Thyroid gland (tissue), 4 donors: ENCODE measurements around the gene GRM4. TPM values are rescaled to one million over a fixed set of nuclear protein-coding genes. Genes with fewer than 3 reads are reported as not detected.

ENCODE experiments used
- DNase-seq, 2 donors: peaks; one replicate each; pipeline ENCODE4 v3.0.0-alpha.2; 2019
- H3K27ac ChIP-seq, 3 donors: fragments of 200-600 bp; sonication (generic); 1 replicate in 2 of 3; 2 replicates in 1 of 3; pipeline ENCODE4 v1.5.1; 2016 to 2019; ENCODE audit warnings: mild to moderate bottlenecking in 1 of 3, moderate library complexity in 1 of 3
- H3K27me3 ChIP-seq: fragments of 200-600 bp; sonication (generic); one replicate; pipeline ENCODE4 v1.5.1; 2019
- H3K36me3 ChIP-seq, 2 donors: fragments of 200-600 bp; sonication (generic); one replicate each; pipeline ENCODE4 v1.5.1; 2016 to 2019
- H3K4me1 ChIP-seq, 2 donors: fragments of 200-600 bp; sonication (generic); one replicate each; pipeline ENCODE4 v1.5.1; 2017 to 2019
- H3K4me3 ChIP-seq, 3 donors: fragments of 200-600 bp; sonication (generic); replicated peaks in 1 of 3; 1 replicate in 2 of 3; 2 replicates in 1 of 3; pipeline ENCODE4 v1.5.1; 2016; ENCODE audit warnings: mild to moderate bottlenecking in 1 of 3
- H3K9me3 ChIP-seq: fragments of 200-600 bp; sonication (generic); one replicate; pipeline ENCODE4 v1.5.1; 2017
- POLR2A ChIP-seq, 2 donors: fragments of 450-650 bp; IDR thresholded peaks; one replicate each; pipeline ENCODE4 v1.6.1; 2017; ENCODE audit warnings: antibody characterized with exemption in 2 of 2, mild to moderate bottlenecking in 2 of 2, moderate library complexity in 1 of 2
- WGBS, 2 donors: methylation state at CpG; one replicate each; pipeline ENCODE4 v1.1.5; 2017; 5-methylcytosine and 5-hydroxymethylcytosine counted together
- intact Hi-C: fragments of 100-400 bp; cut with DNase I; formaldehyde crosslinking; loops from one replicate; pipeline ENCODE4 v1.15.1; 2023
- total RNA-seq, 4 donors: library from RNA; depleted of rRNA; stranded (reverse); fragments of >200 nt; gene quantifications; one replicate each; pipeline ENCODE4 v1.2.3, GENCODE V29; 2016
- TF ChIP-seq, protein P1 (sequence below), 6 experiments: fragments of 200-600 bp in 3 of 6; fragments of 450-650 bp in 3 of 6; sonication (generic) in 3 of 6; IDR thresholded peaks; one replicate each; pipeline ENCODE4 v1.5.1; 2016 to 2019; ENCODE audit warnings: antibody characterized with exemption in 6 of 6, mild to moderate bottlenecking in 2 of 6, inconsistent platforms in 1 of 6, moderate library complexity in 1 of 6

The GRM4 gene
- total RNA-seq, 4 donors from 2014 or later = under 0.01 TPM; not detected in 3

DNA sequence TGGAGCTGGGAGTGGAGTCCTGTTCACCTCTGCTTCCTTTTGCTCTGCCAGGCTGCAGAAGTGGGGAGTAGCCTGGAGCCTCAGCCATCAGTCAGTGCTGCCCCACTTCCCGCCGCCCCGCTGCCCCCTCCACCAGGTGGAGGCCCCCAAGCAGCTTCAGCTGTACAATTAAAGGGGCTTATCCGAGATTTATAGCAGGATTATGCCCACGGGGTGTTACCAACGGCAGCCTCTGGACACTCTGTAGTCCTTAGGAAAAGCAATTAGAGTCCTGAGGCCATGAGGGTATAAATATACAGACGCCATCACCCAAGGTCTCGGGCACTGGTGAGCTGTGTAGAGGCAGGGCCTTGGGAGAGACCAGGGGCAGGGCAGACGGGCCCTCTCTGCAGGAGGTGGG lies 55.4 kb downstream of the GRM4 start:
- H3K4me1 ChIP-seq = peaks cover 13 to 26% of the 10 kb centered on the region in 2 donors
- H3K9me3 ChIP-seq = no peaks in the 10 kb centered on the region
- no peaks in the 10 kb centered on the region for H3K27me3 ChIP-seq
- DNase-seq = no peak
- H3K27ac ChIP-seq = no peak overlapping the region
- 87 to 89% methylated on average over 7 to 9 of the region's 9 CpGs for WGBS, 2 donors
- TF ChIP-seq, protein P1, sequence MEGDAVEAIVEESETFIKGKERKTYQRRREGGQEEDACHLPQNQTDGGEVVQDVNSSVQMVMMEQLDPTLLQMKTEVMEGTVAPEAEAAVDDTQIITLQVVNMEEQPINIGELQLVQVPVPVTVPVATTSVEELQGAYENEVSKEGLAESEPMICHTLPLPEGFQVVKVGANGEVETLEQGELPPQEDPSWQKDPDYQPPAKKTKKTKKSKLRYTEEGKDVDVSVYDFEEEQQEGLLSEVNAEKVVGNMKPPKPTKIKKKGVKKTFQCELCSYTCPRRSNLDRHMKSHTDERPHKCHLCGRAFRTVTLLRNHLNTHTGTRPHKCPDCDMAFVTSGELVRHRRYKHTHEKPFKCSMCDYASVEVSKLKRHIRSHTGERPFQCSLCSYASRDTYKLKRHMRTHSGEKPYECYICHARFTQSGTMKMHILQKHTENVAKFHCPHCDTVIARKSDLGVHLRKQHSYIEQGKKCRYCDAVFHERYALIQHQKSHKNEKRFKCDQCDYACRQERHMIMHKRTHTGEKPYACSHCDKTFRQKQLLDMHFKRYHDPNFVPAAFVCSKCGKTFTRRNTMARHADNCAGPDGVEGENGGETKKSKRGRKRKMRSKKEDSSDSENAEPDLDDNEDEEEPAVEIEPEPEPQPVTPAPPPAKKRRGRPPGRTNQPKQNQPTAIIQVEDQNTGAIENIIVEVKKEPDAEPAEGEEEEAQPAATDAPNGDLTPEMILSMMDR (IDR thresholded peaks at IDR 0.05) = no peak
- TF ChIP-seq POLR2A (IDR thresholded peaks at IDR 0.05) = no peak
- H3K4me3 ChIP-seq = no peak overlapping the region
- intact Hi-C loops = no loop called here
- no peaks in the 10 kb centered on the region for H3K36me3 ChIP-seq

DNA sequence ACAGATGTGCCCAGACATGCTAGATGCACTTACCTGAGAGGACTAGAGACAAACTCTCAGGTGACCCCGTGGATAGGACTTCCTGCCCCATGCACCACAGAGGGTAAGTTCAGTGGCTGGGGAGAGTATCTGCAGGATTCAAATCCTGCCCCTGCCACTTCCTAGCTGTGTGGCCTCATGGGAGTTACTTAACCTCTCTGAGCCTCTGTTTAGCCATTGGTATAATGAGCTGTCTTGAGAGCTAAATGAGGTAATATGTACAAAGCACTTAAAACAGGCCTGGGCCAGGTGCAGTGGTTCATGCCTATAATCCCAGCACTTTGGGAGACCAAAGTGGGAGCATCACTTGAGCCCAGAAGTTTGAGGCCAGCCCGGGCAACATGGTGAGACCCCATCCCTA lies 59.3 kb downstream of the GRM4 start:
- Histone ChIP-seq H3K27ac (no peak overlapping the region), H3K9me3 (no peaks in the 10 kb centered on the region), H3K27me3 (no peaks in the 10 kb centered on the region), H3K4me1 (no peaks in the 10 kb centered on the region), H3K36me3 (no peaks in the 10 kb centered on the region), H3K4me3 (no peak overlapping the region)
- TF ChIP-seq POLR2A (IDR thresholded peaks at IDR 0.05) = no peak
- TF ChIP-seq, protein P1 (IDR thresholded peaks at IDR 0.05) = no peak
- 86 to 100% methylated on average over 2 of the region's 2 CpGs for WGBS, 2 donors
- no peak for DNase-seq
- intact Hi-C loops = no loop called here

DNA sequence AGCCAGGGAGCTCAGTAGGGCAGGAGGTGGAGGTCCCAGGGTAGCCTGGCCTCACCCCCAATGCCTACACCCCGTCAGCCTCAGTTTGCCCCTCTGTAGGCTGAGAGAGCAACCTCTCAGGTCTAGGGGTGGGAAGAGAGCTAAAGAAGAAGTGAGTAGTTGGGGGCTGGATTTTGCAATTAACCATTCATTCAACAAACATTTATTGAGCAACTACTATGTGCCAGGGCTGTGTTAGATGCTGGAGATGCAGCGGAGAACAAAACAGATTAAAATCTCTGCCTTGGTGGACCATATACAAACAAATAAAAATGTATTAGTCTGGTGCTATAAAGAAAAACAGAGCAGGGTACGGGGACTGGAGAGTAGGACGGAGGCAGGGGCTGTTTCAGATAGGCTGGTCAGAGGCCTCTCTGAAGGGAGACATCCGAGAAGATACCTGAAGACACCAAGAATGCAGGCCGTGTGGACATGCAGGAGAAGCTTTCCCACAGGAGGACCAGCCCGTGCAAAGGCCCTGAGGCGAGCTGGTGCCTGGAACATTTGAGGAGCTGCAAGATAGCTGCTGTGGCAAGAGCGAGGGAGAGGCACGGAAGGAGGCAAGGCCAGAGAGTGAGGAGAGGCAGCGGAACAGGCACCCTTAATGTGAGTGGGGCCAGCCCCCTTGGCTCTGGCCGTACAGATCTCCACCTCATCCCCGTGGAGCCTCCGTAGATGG lies 60.3 kb downstream of the GRM4 start:
- Histone ChIP-seq H3K27me3 (no peaks in the 10 kb centered on the region), H3K4me1 (no peaks in the 10 kb centered on the region), H3K9me3 (no peaks in the 10 kb centered on the region), H3K4me3 (no peak overlapping the region), H3K36me3 (no peaks in the 10 kb centered on the region), H3K27ac (no peak overlapping the region)
- no peak for TF ChIP-seq POLR2A (IDR thresholded peaks at IDR 0.05)
- TF ChIP-seq, protein P1 (IDR thresholded peaks at IDR 0.05) = no peak
- DNase-seq = no peak
- WGBS, 2 donors = 90 to 93% methylated on average over 12 of the region's 14 CpGs
- intact Hi-C loops = no loop called here

DNA sequence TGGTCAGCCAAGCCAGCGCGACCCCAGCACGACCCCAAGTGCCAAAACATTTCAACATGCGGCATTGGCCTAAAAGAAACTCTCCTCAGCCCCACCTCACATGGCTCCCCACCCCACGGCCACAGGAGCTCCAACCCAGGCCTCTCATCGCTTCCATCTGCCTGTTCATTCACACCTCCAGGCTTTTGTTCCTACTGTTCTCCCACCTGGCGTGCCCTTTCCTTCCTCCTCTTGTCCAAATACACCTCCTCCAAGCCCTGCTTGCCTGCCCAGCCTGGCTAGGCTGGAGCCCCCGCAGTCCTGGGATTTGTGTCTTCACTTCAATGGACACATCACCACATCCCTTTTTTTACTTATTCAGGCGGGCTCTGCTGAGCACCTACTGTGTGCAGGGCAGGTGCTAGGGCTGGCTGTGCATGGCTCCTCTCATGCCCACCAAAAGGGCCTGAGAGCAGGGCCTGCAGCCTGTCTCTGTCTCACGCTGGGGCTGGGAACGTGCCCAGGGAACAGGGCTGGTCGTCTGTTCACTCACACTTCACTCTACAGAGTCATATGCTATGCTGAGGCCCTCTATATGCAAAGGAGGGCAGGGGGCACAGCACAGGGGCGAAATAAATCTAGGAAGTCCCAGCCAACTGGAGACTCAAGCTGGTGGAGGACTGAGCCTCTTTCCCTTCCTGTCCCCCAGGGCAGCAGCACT lies 61.1 kb downstream of the GRM4 start:
- Histone ChIP-seq H3K27me3 (no peaks in the 10 kb centered on the region), H3K4me3 (no peak overlapping the region), H3K36me3 (no peaks in the 10 kb centered on the region), H3K4me1 (no peaks in the 10 kb centered on the region), H3K27ac (no peak overlapping the region), H3K9me3 (no peaks in the 10 kb centered on the region)
- 78 to 79% methylated on average over 12 to 13 of the region's 13 CpGs for WGBS, 2 donors
- no peak for DNase-seq
- TF ChIP-seq, protein P1 (IDR thresholded peaks at IDR 0.05) = no peak
- no peak for TF ChIP-seq POLR2A (IDR thresholded peaks at IDR 0.05)
- intact Hi-C loops = no loop called here
